ENCODE measurements around the gene TLE1.

DNA sequence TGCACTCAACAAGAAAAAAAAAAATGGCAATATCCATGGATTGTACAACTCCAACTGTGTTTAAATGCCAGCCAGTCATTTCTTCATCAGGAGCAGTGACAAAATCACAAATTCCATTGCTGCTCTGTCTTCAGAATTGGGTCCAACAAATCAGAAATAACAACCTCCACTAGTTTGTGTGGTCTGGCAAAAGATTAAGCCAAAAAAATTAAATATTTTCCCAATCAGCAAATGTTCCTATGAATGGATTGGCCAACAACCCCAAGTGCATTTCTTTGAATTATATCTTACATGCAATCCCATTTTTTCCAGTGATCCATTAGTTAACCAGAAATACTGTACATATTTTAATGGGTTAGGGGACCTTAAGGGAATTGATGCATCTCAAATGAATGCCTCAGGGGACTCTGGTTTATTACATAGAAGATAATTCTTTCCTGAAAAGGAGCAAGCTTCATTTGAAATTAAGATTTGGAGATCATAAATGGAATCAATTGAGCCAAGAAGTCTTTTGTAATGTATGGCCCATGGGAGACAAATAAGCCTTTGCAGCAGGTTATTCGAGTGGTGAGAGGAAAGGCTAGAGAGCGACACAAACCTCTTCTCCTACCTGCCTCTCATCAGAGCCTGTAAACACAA, 131.8 kb downstream of the TLE1 start:
- TF ChIP-seq ZNF174 (CRISPR knock-in tag; IDR thresholded peaks at IDR 0.05): no peak
- no peak for TF ChIP-seq TARDBP (IDR thresholded peaks at IDR 0.05)
- TF ChIP-seq, protein P1, sequence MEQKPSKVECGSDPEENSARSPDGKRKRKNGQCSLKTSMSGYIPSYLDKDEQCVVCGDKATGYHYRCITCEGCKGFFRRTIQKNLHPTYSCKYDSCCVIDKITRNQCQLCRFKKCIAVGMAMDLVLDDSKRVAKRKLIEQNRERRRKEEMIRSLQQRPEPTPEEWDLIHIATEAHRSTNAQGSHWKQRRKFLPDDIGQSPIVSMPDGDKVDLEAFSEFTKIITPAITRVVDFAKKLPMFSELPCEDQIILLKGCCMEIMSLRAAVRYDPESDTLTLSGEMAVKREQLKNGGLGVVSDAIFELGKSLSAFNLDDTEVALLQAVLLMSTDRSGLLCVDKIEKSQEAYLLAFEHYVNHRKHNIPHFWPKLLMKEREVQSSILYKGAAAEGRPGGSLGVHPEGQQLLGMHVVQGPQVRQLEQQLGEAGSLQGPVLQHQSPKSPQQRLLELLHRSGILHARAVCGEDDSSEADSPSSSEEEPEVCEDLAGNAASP (IDR thresholded peaks at IDR 0.05): no peak
- TF ChIP-seq, protein P2, sequence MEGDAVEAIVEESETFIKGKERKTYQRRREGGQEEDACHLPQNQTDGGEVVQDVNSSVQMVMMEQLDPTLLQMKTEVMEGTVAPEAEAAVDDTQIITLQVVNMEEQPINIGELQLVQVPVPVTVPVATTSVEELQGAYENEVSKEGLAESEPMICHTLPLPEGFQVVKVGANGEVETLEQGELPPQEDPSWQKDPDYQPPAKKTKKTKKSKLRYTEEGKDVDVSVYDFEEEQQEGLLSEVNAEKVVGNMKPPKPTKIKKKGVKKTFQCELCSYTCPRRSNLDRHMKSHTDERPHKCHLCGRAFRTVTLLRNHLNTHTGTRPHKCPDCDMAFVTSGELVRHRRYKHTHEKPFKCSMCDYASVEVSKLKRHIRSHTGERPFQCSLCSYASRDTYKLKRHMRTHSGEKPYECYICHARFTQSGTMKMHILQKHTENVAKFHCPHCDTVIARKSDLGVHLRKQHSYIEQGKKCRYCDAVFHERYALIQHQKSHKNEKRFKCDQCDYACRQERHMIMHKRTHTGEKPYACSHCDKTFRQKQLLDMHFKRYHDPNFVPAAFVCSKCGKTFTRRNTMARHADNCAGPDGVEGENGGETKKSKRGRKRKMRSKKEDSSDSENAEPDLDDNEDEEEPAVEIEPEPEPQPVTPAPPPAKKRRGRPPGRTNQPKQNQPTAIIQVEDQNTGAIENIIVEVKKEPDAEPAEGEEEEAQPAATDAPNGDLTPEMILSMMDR (IDR thresholded peaks at IDR 0.05 in 2 of 3, conservative IDR thresholded peaks at IDR 0.05 in 1 of 3; ENCODE audit: insufficient read depth in 2 of 3, low read depth in 1 of 3, low read length in 3 of 3): no peak
- TF ChIP-seq JUND (IDR thresholded peaks at IDR 0.05; ENCODE audit: borderline replicate concordance, low read depth, low read length): no peak
- no peak for TF ChIP-seq JUND (tag; IDR thresholded peaks at IDR 0.05; ENCODE audit: borderline replicate concordance, low read depth, low read length)
- no peak for TF ChIP-seq SMARCA4 (IDR thresholded peaks at IDR 0.05)
- no peak for TF ChIP-seq TCF7L2 (IDR thresholded peaks at IDR 0.05; ENCODE audit: low read depth, low read length)
- TF ChIP-seq NRF1 (conservative IDR thresholded peaks at IDR 0.05 in 1 of 2, IDR thresholded peaks at IDR 0.05 in 1 of 2): no peak
- TF ChIP-seq TAF1 (IDR thresholded peaks at IDR 0.05; ENCODE audit: control insufficient read depth, extremely low read depth, insufficient read depth, low read length, severe bottlenecking): no peak
